ENCODE data around the gene NKD1.
A peak's percentile ranks its signal among the peaks of the same experiment; 100 is the strongest.

NKD1 gene

DNA sequence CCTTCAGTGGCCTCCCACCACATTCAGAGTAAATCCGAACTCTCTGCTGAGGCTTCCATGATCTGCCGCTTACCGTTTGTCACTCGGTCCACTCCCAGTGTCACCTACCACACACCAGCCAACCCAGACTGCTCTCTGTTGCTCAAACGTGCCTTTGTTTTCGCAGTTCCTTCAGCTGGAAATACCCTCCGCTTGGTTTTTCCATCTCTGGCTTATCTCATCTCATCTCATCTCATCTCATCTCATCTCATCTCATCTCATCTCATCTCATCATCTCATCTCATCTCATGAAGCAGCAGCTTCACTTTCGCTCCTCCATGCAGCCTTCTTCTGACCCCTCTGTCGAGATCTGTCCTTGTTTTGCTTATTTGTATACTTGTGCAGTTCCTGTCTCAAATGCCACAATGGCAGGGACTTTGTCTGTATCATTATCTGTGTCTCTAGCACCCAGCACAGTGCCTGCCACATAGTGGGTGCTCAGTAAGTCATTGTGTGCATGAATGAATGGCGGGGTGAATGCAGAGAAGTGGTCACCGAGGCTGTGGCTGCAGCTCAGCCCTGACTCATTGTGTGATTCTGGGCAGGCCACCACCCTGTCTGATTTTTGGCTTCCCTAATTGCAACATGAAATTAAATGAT lies 136.7 kb downstream of the NKD1 start:
- Histone ChIP-seq H3K4me2 (ENCODE audit: low read depth, low read length) (peak overlapping the region; percentile 30; the same call in 1 of the 2 replicates), H3K4me3 (ENCODE audit: low read length) (no peak overlapping the region), H3F3A (ENCODE audit: insufficient read depth, low read length) (peaks cover 47% of the 10 kb centered on the region), H3K79me2 (ENCODE audit: low read length) (peaks cover 17% of the 10 kb centered on the region), H3K9me3 (replicated peaks; ENCODE audit: insufficient read depth, low read length) (no peaks in the 10 kb centered on the region), H3K36me3 (replicated peaks; ENCODE audit: insufficient read depth, low read length) (no peaks in the 10 kb centered on the region), H3K9me2 (replicated peaks; ENCODE audit: insufficient read depth, low read length) (no peaks in the 10 kb centered on the region), H3K9ac (ENCODE audit: low read length) (no peak overlapping the region; the same call in 1 of the 2 replicates), H3K27me3 (replicated peaks; ENCODE audit: insufficient read depth, low read length) (no peaks in the 10 kb centered on the region), H3K4me1 (ENCODE audit: low read length) (peaks cover 85% of the 10 kb centered on the region), H2AFZ (ENCODE audit: low read length) (peak overlapping the region; percentile 25; the same call in 1 of the 2 replicates), H4K20me1 (ENCODE audit: insufficient read depth, low read length) (no peaks in the 10 kb centered on the region), H3K27ac (ENCODE audit: low read length) (peak overlapping the region; percentile 96)
- DNase-seq: no peak
- TF ChIP-seq EZH2phosphoT487 (IDR thresholded peaks at IDR 0.05; ENCODE audit: low read length) (no peak), EZH2 (optimal IDR thresholded peaks at IDR 0.05; ENCODE audit: low read depth, low read length) (no peak), CTCF (IDR thresholded peaks at IDR 0.05; ENCODE audit: low read length) (no peak)

DNA sequence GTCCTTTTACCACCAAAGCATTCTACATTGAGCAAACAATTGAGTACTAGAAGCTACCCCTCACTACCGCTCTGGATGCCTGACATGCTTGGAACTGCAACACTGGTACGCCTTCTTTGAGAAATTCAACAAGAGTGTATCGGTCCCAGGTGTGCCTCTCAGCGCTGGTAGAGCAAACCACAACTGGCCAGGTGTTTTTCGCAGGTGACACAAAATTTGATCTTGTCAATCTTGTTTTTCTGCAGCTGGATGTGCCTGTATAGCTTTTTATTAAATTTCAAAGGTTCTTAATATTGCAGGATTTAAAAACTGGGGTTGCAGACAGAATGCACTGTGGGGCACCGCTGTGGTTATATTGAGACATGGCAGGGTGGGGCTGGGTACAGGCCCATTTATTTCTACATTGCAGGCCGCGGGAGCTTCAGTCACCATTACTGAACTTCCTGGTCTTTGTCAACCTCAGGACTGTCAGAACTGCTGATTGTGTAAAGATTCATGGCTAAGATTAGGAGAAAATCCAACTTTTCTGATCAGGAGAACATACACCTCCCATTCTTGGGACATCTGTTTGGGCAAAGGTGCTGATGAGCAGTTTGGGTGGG lies 137.4 kb downstream of the NKD1 start:
- Histone ChIP-seq H3K27me3 (replicated peaks; ENCODE audit: insufficient read depth, low read length) (no peaks in the 10 kb centered on the region), H3K79me2 (ENCODE audit: low read length) (peaks cover 11% of the 10 kb centered on the region), H3F3A (ENCODE audit: insufficient read depth, low read length) (peaks cover 47% of the 10 kb centered on the region), H2AFZ (ENCODE audit: low read length) (peak overlapping the region; percentile 71), H4K20me1 (ENCODE audit: insufficient read depth, low read length) (no peaks in the 10 kb centered on the region), H3K9ac (ENCODE audit: low read length) (peak overlapping the region; percentile 51), H3K9me2 (replicated peaks; ENCODE audit: insufficient read depth, low read length) (no peaks in the 10 kb centered on the region), H3K4me1 (ENCODE audit: low read length) (peaks cover 81% of the 10 kb centered on the region), H3K36me3 (replicated peaks; ENCODE audit: insufficient read depth, low read length) (no peaks in the 10 kb centered on the region), H3K9me3 (replicated peaks; ENCODE audit: insufficient read depth, low read length) (no peaks in the 10 kb centered on the region), H3K4me2 (ENCODE audit: low read depth, low read length) (peak overlapping the region; percentile 30), H3K27ac (ENCODE audit: low read length) (peak overlapping the region; percentile 96), H3K4me3 (ENCODE audit: low read length) (no peak overlapping the region)
- no peak for TF ChIP-seq EZH2phosphoT487 (IDR thresholded peaks at IDR 0.05; ENCODE audit: low read length)
- TF ChIP-seq EZH2 (optimal IDR thresholded peaks at IDR 0.05; ENCODE audit: low read depth, low read length): no peak
- TF ChIP-seq CTCF (IDR thresholded peaks at IDR 0.05; ENCODE audit: low read length): no peak
- DNase-seq: peak; percentile 89

DNA sequence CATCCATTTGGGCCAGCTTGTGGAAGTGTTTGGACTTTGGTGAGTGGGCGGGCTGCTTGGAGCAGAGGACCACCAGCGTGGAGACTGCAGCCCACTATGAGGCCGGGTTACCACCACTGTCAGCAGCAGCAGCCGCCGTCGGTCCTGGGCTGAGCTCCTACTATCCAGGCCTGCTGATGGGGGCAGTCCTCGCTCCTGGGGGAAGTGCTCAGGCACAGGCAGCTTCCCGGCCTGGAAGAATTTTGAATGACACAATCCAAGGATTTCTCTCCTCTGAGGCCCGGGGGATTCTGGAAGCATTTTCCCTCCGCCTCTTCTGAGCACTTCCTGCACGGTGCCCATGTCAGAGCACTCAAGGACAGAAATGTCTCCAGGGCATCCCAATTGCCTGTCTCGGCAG lies 139.9 kb downstream of the NKD1 start:
- Histone ChIP-seq H3K9me3 (replicated peaks; ENCODE audit: insufficient read depth, low read length) (no peaks in the 10 kb centered on the region), H3K27ac (ENCODE audit: low read length) (no peak overlapping the region), H3K9ac (ENCODE audit: low read length) (no peak overlapping the region), H3K4me3 (ENCODE audit: low read length) (no peak overlapping the region), H3K27me3 (replicated peaks; ENCODE audit: insufficient read depth, low read length) (no peaks in the 10 kb centered on the region), H3K36me3 (replicated peaks; ENCODE audit: insufficient read depth, low read length) (no peaks in the 10 kb centered on the region), H4K20me1 (ENCODE audit: insufficient read depth, low read length) (no peaks in the 10 kb centered on the region), H3K4me1 (ENCODE audit: low read length) (peaks cover 66% of the 10 kb centered on the region), H3F3A (ENCODE audit: insufficient read depth, low read length) (peaks cover 47% of the 10 kb centered on the region), H2AFZ (ENCODE audit: low read length) (no peak overlapping the region), H3K79me2 (ENCODE audit: low read length) (no peaks in the 10 kb centered on the region), H3K9me2 (replicated peaks; ENCODE audit: insufficient read depth, low read length) (no peaks in the 10 kb centered on the region), H3K4me2 (ENCODE audit: low read depth, low read length) (no peak overlapping the region)
- DNase-seq: no peak
- TF ChIP-seq EZH2 (optimal IDR thresholded peaks at IDR 0.05; ENCODE audit: low read depth, low read length): no peak
- TF ChIP-seq CTCF (IDR thresholded peaks at IDR 0.05; ENCODE audit: low read length): no peak
- no peak for TF ChIP-seq EZH2phosphoT487 (IDR thresholded peaks at IDR 0.05; ENCODE audit: low read length)

Data from MM.1S (cell line).